Adipose tissue (tissue), 3 donors: ENCODE data around the gene PRAMEF15. TPM values are rescaled to one million over a fixed set of nuclear protein-coding genes. Genes with fewer than 3 reads are reported as not detected.

Experiments
- polyA plus RNA-seq, 3 donors: library from polyadenylated mRNA; stranded (reverse); fragments of 200-250 nt; gene quantifications; one replicate each; pipeline ENCODE4 v1.2.3, GENCODE V29; 2013
- donor health status: healthy with polysubstance abuse.
- donor health status: Bipolar disorder and iron deficiency.
- donor health status: healthy.

Gene PRAMEF15
- polyA plus RNA-seq, 3 donors, result not detected

Other genes starting within 250 kb of the PRAMEF15 start
- not detected for gene PRAMEF25, start 244.8 kb upstream of the PRAMEF15 start, polyA plus RNA-seq
- gene HNRNPCL2, start 198.7 kb upstream of the PRAMEF15 start, polyA plus RNA-seq, result not detected
- gene PRAMEF26, start 159.6 kb upstream of the PRAMEF15 start, polyA plus RNA-seq, result not detected
- not detected for gene HNRNPCL4, start 149.9 kb upstream of the PRAMEF15 start, polyA plus RNA-seq
- gene PRAMEF9, start 143.7 kb upstream of the PRAMEF15 start, polyA plus RNA-seq, result not detected
- not detected for gene PRAMEF13, start 114.2 kb upstream of the PRAMEF15 start, polyA plus RNA-seq
- gene PRAMEF18, start 89.4 kb upstream of the PRAMEF15 start, polyA plus RNA-seq, result not detected
- not detected for gene PRAMEF5, start 61.4 kb upstream of the PRAMEF15 start, polyA plus RNA-seq
- gene PRAMEF8, start 30.4 kb upstream of the PRAMEF15 start, polyA plus RNA-seq, result not detected
- gene PRAMEF33, start 12.0 kb upstream of the PRAMEF15 start, polyA plus RNA-seq, result not detected
- gene PRAMEF14, start 31.6 kb downstream of the PRAMEF15 start, polyA plus RNA-seq, result not detected
- under 1 TPM in 1 of 3 donors, not detected in 2; 0.22 TPM for gene PRAMEF19, start 56.4 kb downstream of the PRAMEF15 start, polyA plus RNA-seq
- not detected for gene PRAMEF17, start 74.1 kb downstream of the PRAMEF15 start, polyA plus RNA-seq
- not detected for gene PRAMEF20, start 94.9 kb downstream of the PRAMEF15 start, polyA plus RNA-seq
- gene LRRC38, start 198.4 kb downstream of the PRAMEF15 start, polyA plus RNA-seq, result under 1 TPM in 2 of 3 donors, not detected in 1; 0.04 to 0.22 TPM